ENCODE results near the gene TMEM30A.
A peak's percentile ranks its signal among the peaks of the same experiment; 100 is the strongest.

The TMEM30A gene

GRCh38 chr6:75284632-75285282, at the start of gene TMEM30A:
Gene TMEM30A, minus strand, starts transcription at chr6:75284792. Its CDS starts 154 bp downstream, at chr6:75284638.
- peak within 1 kb of the TSS; percentile 95 to 100 for H3K4me3 ChIP-seq (ENCODE audit: low read length in 2 of 2)
- H3K4me1 ChIP-seq (ENCODE audit: control insufficient read depth, insufficient read depth, low read length) = peaks cover 8% of the 10 kb centered on the region
- H3K36me3 ChIP-seq (ENCODE audit: control insufficient read depth in 2 of 2, insufficient read depth in 2 of 2, low read length in 2 of 2) = no peaks in the 10 kb centered on the region
- peak within 1 kb of the TSS; percentile 86 to 89 for H3K9ac ChIP-seq (ENCODE audit: low read length in 2 of 2)
- H3K27me3 ChIP-seq (ENCODE audit: control insufficient read depth in 1 of 2, insufficient read depth in 2 of 2, low read length in 2 of 2) = no peaks in the 10 kb centered on the region
- H3K9me3 ChIP-seq (ENCODE audit: control insufficient read depth in 2 of 2, low read length in 2 of 2) = no peaks in the 10 kb centered on the region
- peak within 1 kb of the TSS; percentile 72 for H3K27ac ChIP-seq (ENCODE audit: low read length)

- no peaks in the 10 kb centered on the region for H3K4me1 ChIP-seq (ENCODE audit: control insufficient read depth, insufficient read depth, low read length)
- no peaks in the 10 kb centered on the region for H3K9me3 ChIP-seq (ENCODE audit: control insufficient read depth in 2 of 2, low read length in 2 of 2)
- no peak overlapping the region for H3K9ac ChIP-seq (ENCODE audit: low read length in 2 of 2)
- H3K36me3 ChIP-seq (ENCODE audit: control insufficient read depth in 2 of 2, insufficient read depth in 2 of 2, low read length in 2 of 2) = peaks cover 0 to 12% of the 10 kb centered on the region in 2 donors
- no peaks in the 10 kb centered on the region for H3K27me3 ChIP-seq (ENCODE audit: control insufficient read depth in 1 of 2, insufficient read depth in 2 of 2, low read length in 2 of 2)
- H3K27ac ChIP-seq (ENCODE audit: low read length) = no peak overlapping the region
- no peak overlapping the region for H3K4me3 ChIP-seq (ENCODE audit: low read length in 2 of 2)
These were observed 49.1 kb upstream of the TMEM30A start for GRCh38 chr6:75333676-75334200.

GRCh38 chr6:75331151-75331550, 46.6 kb upstream of the TMEM30A start:
- Histone ChIP-seq H3K27ac (ENCODE audit: low read length) (no peak overlapping the region), H3K27me3 (ENCODE audit: control insufficient read depth in 1 of 2, insufficient read depth in 2 of 2, low read length in 2 of 2) (no peaks in the 10 kb centered on the region), H3K4me3 (ENCODE audit: low read length in 2 of 2) (no peak overlapping the region), H3K4me1 (ENCODE audit: control insufficient read depth, insufficient read depth, low read length) (no peaks in the 10 kb centered on the region), H3K36me3 (ENCODE audit: control insufficient read depth in 2 of 2, insufficient read depth in 2 of 2, low read length in 2 of 2) (no peaks in the 10 kb centered on the region), H3K9ac (ENCODE audit: low read length in 2 of 2) (no peak overlapping the region), H3K9me3 (ENCODE audit: control insufficient read depth in 2 of 2, low read length in 2 of 2) (no peaks in the 10 kb centered on the region)

GRCh38 chr6:75329703-75330102, 45.1 kb upstream of the TMEM30A start:
- Histone ChIP-seq H3K4me3 (ENCODE audit: low read length in 2 of 2) (no peak overlapping the region), H3K4me1 (ENCODE audit: control insufficient read depth, insufficient read depth, low read length) (no peaks in the 10 kb centered on the region), H3K9me3 (ENCODE audit: control insufficient read depth in 2 of 2, low read length in 2 of 2) (no peaks in the 10 kb centered on the region), H3K27ac (ENCODE audit: low read length) (no peak overlapping the region), H3K9ac (ENCODE audit: low read length in 2 of 2) (no peak overlapping the region), H3K27me3 (ENCODE audit: control insufficient read depth in 1 of 2, insufficient read depth in 2 of 2, low read length in 2 of 2) (no peaks in the 10 kb centered on the region), H3K36me3 (ENCODE audit: control insufficient read depth in 2 of 2, insufficient read depth in 2 of 2, low read length in 2 of 2) (no peaks in the 10 kb centered on the region)

- no peak overlapping the region for H3K27ac ChIP-seq (ENCODE audit: low read length)
- no peak overlapping the region for H3K4me3 ChIP-seq (ENCODE audit: low read length in 2 of 2)
- no peak overlapping the region for H3K9ac ChIP-seq (ENCODE audit: low read length in 2 of 2)
- H3K27me3 ChIP-seq (ENCODE audit: control insufficient read depth in 1 of 2, insufficient read depth in 2 of 2, low read length in 2 of 2) = no peaks in the 10 kb centered on the region
- no peaks in the 10 kb centered on the region for H3K36me3 ChIP-seq (ENCODE audit: control insufficient read depth in 2 of 2, insufficient read depth in 2 of 2, low read length in 2 of 2)
- no peaks in the 10 kb centered on the region for H3K9me3 ChIP-seq (ENCODE audit: control insufficient read depth in 2 of 2, low read length in 2 of 2)
- H3K4me1 ChIP-seq (ENCODE audit: control insufficient read depth, insufficient read depth, low read length) = no peaks in the 10 kb centered on the region
These were observed 43.2 kb upstream of the TMEM30A start for GRCh38 chr6:75327807-75328206.

- Histone ChIP-seq H3K27ac (ENCODE audit: low read length) (no peak overlapping the region), H3K27me3 (ENCODE audit: control insufficient read depth in 1 of 2, insufficient read depth in 2 of 2, low read length in 2 of 2) (no peaks in the 10 kb centered on the region), H3K4me1 (ENCODE audit: control insufficient read depth, insufficient read depth, low read length) (no peaks in the 10 kb centered on the region), H3K36me3 (ENCODE audit: control insufficient read depth in 2 of 2, insufficient read depth in 2 of 2, low read length in 2 of 2) (no peaks in the 10 kb centered on the region), H3K4me3 (ENCODE audit: low read length in 2 of 2) (no peak overlapping the region), H3K9ac (ENCODE audit: low read length in 2 of 2) (no peak overlapping the region), H3K9me3 (ENCODE audit: control insufficient read depth in 2 of 2, low read length in 2 of 2) (no peaks in the 10 kb centered on the region)
These were observed 42.1 kb upstream of the TMEM30A start for GRCh38 chr6:75326557-75327258.

- Histone ChIP-seq H3K27ac (ENCODE audit: low read length) (no peak overlapping the region), H3K9me3 (ENCODE audit: control insufficient read depth in 2 of 2, low read length in 2 of 2) (no peaks in the 10 kb centered on the region), H3K4me3 (ENCODE audit: low read length in 2 of 2) (no peak overlapping the region), H3K4me1 (ENCODE audit: control insufficient read depth, insufficient read depth, low read length) (no peaks in the 10 kb centered on the region), H3K36me3 (ENCODE audit: control insufficient read depth in 2 of 2, insufficient read depth in 2 of 2, low read length in 2 of 2) (no peaks in the 10 kb centered on the region), H3K9ac (ENCODE audit: low read length in 2 of 2) (no peak overlapping the region), H3K27me3 (ENCODE audit: control insufficient read depth in 1 of 2, insufficient read depth in 2 of 2, low read length in 2 of 2) (no peaks in the 10 kb centered on the region)
These were observed 34.3 kb upstream of the TMEM30A start for GRCh38 chr6:75318900-75319299.

- H3K27me3 ChIP-seq (ENCODE audit: control insufficient read depth in 1 of 2, insufficient read depth in 2 of 2, low read length in 2 of 2) = no peaks in the 10 kb centered on the region
- H3K4me3 ChIP-seq (ENCODE audit: low read length in 2 of 2) = no peak overlapping the region
- H3K9me3 ChIP-seq (ENCODE audit: control insufficient read depth in 2 of 2, low read length in 2 of 2) = no peaks in the 10 kb centered on the region
- H3K4me1 ChIP-seq (ENCODE audit: control insufficient read depth, insufficient read depth, low read length) = no peaks in the 10 kb centered on the region
- H3K9ac ChIP-seq (ENCODE audit: low read length in 2 of 2) = no peak overlapping the region
- H3K27ac ChIP-seq (ENCODE audit: low read length) = no peak overlapping the region
- no peaks in the 10 kb centered on the region for H3K36me3 ChIP-seq (ENCODE audit: control insufficient read depth in 2 of 2, insufficient read depth in 2 of 2, low read length in 2 of 2)
These were observed 33.1 kb upstream of the TMEM30A start for GRCh38 chr6:75317503-75318206.

- H3K27me3 ChIP-seq (ENCODE audit: control insufficient read depth in 1 of 2, insufficient read depth in 2 of 2, low read length in 2 of 2) = no peaks in the 10 kb centered on the region
- no peak overlapping the region for H3K27ac ChIP-seq (ENCODE audit: low read length)
- no peaks in the 10 kb centered on the region for H3K9me3 ChIP-seq (ENCODE audit: control insufficient read depth in 2 of 2, low read length in 2 of 2)
- no peak overlapping the region for H3K4me3 ChIP-seq (ENCODE audit: low read length in 2 of 2)
- H3K9ac ChIP-seq (ENCODE audit: low read length in 2 of 2) = no peak overlapping the region
- H3K4me1 ChIP-seq (ENCODE audit: control insufficient read depth, insufficient read depth, low read length) = no peaks in the 10 kb centered on the region
- H3K36me3 ChIP-seq (ENCODE audit: control insufficient read depth in 2 of 2, insufficient read depth in 2 of 2, low read length in 2 of 2) = no peaks in the 10 kb centered on the region
These were observed 31.4 kb upstream of the TMEM30A start for GRCh38 chr6:75315978-75316377.

- H3K4me3 ChIP-seq (ENCODE audit: low read length in 2 of 2) = no peak overlapping the region
- H3K9me3 ChIP-seq (ENCODE audit: control insufficient read depth in 2 of 2, low read length in 2 of 2) = no peaks in the 10 kb centered on the region
- H3K4me1 ChIP-seq (ENCODE audit: control insufficient read depth, insufficient read depth, low read length) = no peaks in the 10 kb centered on the region
- H3K9ac ChIP-seq (ENCODE audit: low read length in 2 of 2) = no peak overlapping the region
- H3K27ac ChIP-seq (ENCODE audit: low read length) = no peak overlapping the region
- H3K27me3 ChIP-seq (ENCODE audit: control insufficient read depth in 1 of 2, insufficient read depth in 2 of 2, low read length in 2 of 2) = no peaks in the 10 kb centered on the region
- H3K36me3 ChIP-seq (ENCODE audit: control insufficient read depth in 2 of 2, insufficient read depth in 2 of 2, low read length in 2 of 2) = no peaks in the 10 kb centered on the region
These were observed 23.8 kb upstream of the TMEM30A start for GRCh38 chr6:75308250-75308988.

All from stomach smooth muscle (tissue), 2 donors.